Progenitor cell of endocrine pancreas (in vitro differentiated cells): ENCODE results near the gene LAMA1. TPM values are rescaled to one million over a fixed set of nuclear protein-coding genes. Genes with fewer than 3 reads are reported as not detected.
"Not testable (repeated sequence)": the region's sequence is repeated elsewhere in the genome, so short reads cannot be mapped to it uniquely, and the experiment has no call there.

Source experiments
- DNase-seq: peaks from one replicate; pipeline ENCODE4 v3.0.0; 2021; ENCODE audit warnings: low spot score; ENCODE audit not compliant: unreplicated experiment
- H3K27ac Mint-ChIP-seq: 2 replicates; pipeline ENCODE4 v1.8.0; 2021; ENCODE audit warnings: mild to moderate bottlenecking, moderate library complexity, mixed read lengths
- H3K27me3 Mint-ChIP-seq: 2 replicates; pipeline ENCODE4 v1.8.0; 2021; ENCODE audit warnings: mixed read lengths
- H3K36me3 Mint-ChIP-seq: 2 replicates; pipeline ENCODE4 v1.8.0; 2022; ENCODE audit warnings: mixed read lengths; ENCODE audit not compliant: insufficient read depth
- H3K4me1 Mint-ChIP-seq: 2 replicates; pipeline ENCODE4 v1.8.0; 2021; ENCODE audit warnings: low read depth, mixed read lengths
- H3K4me3 Mint-ChIP-seq: 2 replicates; pipeline ENCODE4 v1.8.0; 2021; ENCODE audit warnings: low read depth, mild to moderate bottlenecking, moderate library complexity, mixed read lengths
- H3K9me3 Mint-ChIP-seq: 2 replicates; pipeline ENCODE4 v1.8.0; 2021; ENCODE audit warnings: low read depth, mixed read lengths
- CTCF ChIP-seq: fragments of 200-600 bp; sonication (generic); IDR thresholded peaks from one replicate; pipeline ENCODE4 v1.5.0; 2021; ENCODE audit warnings: antibody characterized with exemption, mild to moderate bottlenecking; ENCODE audit not compliant: unreplicated experiment
- total RNA-seq: library from RNA; stranded (reverse); gene quantifications from 2 replicates; pipeline ENCODE4 v1.2.1, GENCODE V29; 2021

LAMA1 gene
- total RNA-seq, 1 donor from 2014 or later = 257 TPM

DNA sequence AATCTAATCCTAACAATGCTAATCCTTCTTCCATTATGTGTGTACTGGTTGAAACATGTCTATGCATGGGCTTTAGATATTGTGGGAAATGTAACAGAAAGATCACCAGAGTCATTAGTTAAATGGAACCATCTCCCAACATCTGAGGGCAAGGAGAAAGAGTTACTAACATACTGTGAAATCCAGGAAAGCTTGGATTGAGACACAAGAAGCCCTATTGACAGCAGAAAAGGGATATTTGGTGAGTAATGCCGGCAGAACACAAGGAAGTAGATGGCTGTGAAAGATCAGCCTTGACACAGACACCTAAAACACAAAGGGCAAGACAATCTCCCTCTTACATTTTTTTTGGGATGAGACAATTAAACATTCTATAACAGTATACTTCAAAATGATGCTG is 28.5 kb upstream of the LAMA1 start:
- H3K36me3 Mint-ChIP-seq = no peaks in the 10 kb centered on the region
- no peak overlapping the region for H3K27ac Mint-ChIP-seq
- H3K4me1 Mint-ChIP-seq = peaks cover 9% of the 10 kb centered on the region
- TF ChIP-seq CTCF = no peak
- no peak overlapping the region for H3K4me3 Mint-ChIP-seq
- H3K27me3 Mint-ChIP-seq = no peaks in the 10 kb centered on the region
- DNase-seq = no peak
- H3K9me3 Mint-ChIP-seq = no peaks in the 10 kb centered on the region

- not testable (repeated sequence) for H3K36me3 Mint-ChIP-seq, H3K4me3 Mint-ChIP-seq, H3K4me1 Mint-ChIP-seq, H3K27ac Mint-ChIP-seq, H3K9me3 Mint-ChIP-seq, H3K27me3 Mint-ChIP-seq, DNase-seq
These were observed 27.3 kb upstream of the LAMA1 start for GRCh38 chr18:7144921-7145320.

GRCh38 chr18:7141287-7141686 is 23.7 kb upstream of the LAMA1 start:
- H3K27ac Mint-ChIP-seq = no peak overlapping the region
- no peak for DNase-seq
- TF ChIP-seq CTCF = no peak

DNA sequence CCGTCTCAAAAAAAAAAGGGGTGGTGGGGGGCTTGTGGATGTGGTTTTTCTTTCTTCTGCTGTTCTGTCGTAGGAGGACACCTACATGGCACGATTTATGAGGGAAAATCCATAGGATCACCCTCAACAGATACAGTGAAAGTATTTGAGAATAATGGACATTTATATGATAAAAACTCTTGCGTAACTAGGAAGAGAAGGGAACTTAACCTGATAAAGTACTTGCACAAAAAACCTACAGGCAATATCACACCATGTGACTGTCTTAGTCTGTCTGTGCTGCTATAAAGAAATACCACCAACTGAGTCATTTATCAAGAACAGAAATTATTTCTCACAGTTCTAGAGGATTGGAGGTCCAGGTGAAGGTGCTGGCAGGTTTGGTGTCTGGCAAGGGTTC is 21.8 kb upstream of the LAMA1 start:
- peaks cover 1% of the 10 kb centered on the region for H3K4me1 Mint-ChIP-seq
- H3K27ac Mint-ChIP-seq = no peak overlapping the region
- H3K36me3 Mint-ChIP-seq = no peaks in the 10 kb centered on the region
- TF ChIP-seq CTCF = no peak
- no peaks in the 10 kb centered on the region for H3K27me3 Mint-ChIP-seq
- DNase-seq = no peak
- no peak overlapping the region for H3K4me3 Mint-ChIP-seq
- H3K9me3 Mint-ChIP-seq = no peaks in the 10 kb centered on the region

More at GRCh38 chr18:7141287-7141686, 23.7 kb upstream of the LAMA1 start:
- no peaks in the 10 kb centered on the region for H3K9me3 Mint-ChIP-seq
- no peaks in the 10 kb centered on the region for H3K36me3 Mint-ChIP-seq
- H3K27me3 Mint-ChIP-seq = no peaks in the 10 kb centered on the region
- H3K4me1 Mint-ChIP-seq = no peaks in the 10 kb centered on the region
- H3K4me3 Mint-ChIP-seq = no peak overlapping the region

DNA sequence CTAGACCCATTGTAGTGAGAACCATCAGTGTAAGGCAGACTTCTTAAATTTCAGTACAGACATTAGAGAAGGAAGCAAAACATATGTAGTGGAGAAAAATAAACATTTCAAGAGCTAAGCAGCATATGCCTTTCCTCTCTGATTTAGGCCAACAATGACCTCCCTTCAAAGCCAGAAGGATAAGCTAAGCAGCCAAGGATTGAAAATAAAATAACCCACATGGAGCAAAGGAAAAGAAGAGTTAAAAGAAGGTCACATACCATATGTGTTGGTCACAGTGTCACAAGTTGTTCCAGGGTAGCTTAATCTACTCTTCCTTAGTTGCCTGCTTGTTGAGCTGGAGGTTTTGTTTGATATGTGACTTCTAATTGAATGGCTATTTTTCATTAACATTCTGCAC is 15.6 kb upstream of the LAMA1 start:
- Mint-ChIP-seq H3K4me3 (no peak overlapping the region), H3K9me3 (no peaks in the 10 kb centered on the region), H3K36me3 (no peaks in the 10 kb centered on the region), H3K4me1 (peaks cover 31% of the 10 kb centered on the region), H3K27me3 (peaks cover 12% of the 10 kb centered on the region), H3K27ac (peak overlapping the region; percentile 38)
- no peak for TF ChIP-seq CTCF
- no peak for DNase-seq

GRCh38 chr18:7132356-7133150 is 15.0 kb upstream of the LAMA1 start:
- no peak for DNase-seq
- Mint-ChIP-seq H3K36me3 (no peaks in the 10 kb centered on the region), H3K4me1 (peaks cover 31% of the 10 kb centered on the region), H3K4me3 (no peak overlapping the region), H3K27ac (peak overlapping the region; percentile 62), H3K9me3 (no peaks in the 10 kb centered on the region), H3K27me3 (peaks cover 14% of the 10 kb centered on the region)
- TF ChIP-seq CTCF = no peak
